CD4-positive, alpha-beta T cell treated with Interleukin-17A for 1 hour (primary cell): ENCODE measurements around the gene SENP1.

Experiments
- DNase-seq: peaks from one replicate; pipeline ENCODE4 v3.0.0-alpha.2; 2020

SENP1 gene

DNA sequence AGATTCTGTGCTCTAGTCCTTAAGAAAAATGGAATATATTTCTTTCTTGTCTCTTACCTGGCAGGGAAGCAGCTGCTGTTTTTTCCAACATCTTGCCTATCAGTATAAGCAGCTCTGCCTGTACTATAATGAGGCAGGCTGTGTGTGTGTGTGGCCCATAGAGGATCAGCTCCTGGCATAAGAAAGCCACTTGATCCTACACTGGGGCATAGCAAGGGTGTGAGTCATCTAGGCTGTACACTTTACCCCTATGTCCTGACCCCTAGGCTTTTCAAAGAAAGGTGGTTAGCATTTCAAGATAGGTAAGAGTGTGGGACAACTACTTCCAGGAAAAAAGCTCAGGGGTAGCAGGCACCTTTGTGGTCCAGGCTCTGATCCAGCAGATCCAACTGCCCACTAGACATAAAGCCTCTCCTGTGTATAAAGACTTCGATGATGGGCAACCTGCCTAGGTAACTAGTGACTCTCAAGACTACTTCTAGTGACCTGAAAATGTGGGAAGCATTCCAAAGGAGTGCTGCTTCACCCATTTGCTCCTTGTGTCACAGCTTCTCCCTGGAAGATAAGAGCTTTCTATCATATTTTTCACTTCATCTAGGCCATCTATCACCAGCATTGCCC, 4.9 kb upstream of the SENP1 start:
- DNase-seq: no peak

DNA sequence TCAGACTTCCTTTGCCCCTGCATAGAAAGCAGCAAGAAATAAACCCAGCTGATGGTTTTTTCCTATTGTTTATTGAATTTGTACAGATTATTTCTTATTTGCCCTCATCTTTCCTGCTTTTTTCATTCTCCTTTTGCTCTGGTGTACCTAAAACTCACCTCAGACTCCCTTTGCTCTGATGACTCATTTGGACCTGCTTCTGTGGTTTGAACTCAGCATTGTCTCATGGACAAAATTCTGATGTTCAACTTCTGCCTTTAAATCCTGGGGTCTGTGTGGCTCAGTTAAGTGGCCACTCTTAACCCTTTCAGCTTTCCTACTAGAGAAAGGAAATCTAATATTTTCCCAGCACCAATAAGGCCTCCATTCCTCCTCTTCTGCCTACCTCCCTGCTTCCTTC, 3.5 kb upstream of the SENP1 start:
- DNase-seq: no peak

DNA sequence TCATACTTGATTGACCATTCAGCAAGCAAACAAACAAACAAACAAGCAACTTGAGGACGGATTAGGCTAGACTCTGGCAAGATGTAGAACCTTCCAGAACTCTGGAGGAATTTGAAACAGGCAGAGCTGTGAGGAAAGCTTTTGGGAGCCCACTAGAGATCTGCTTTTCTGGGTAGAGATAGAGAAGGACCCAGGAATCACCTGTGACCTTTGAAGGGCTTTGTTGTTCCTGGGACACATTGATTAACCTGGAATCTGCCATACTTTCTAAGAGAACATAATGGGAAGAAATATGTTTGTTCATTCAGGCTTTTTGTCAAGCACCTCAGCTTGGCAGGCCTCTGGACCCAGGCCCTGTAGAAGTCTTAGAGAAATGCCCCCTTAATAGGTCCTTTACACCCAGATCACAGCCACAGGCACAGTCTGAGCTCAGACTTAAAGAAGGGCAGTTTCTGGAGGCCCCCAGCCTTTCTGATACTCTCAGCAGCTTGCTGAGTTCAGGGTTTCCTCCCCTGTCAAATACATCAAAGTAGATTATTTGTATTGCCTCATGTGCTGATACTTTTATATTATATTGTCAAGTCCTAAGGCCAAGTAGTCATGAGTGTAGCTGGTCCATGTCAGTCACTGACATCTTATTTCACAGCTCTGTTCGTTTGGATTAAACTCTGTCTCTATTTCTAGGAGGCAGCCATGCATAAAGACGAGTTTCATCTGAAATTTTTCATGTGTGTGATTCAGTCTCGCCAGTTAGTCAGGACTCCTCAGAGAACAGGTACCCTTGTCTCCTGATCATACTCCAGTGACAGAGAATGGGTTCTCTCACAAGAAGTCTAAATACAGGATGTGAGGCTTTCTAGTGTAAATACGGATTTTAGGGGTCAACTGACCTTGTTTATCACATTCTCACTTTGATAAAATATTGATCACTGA, 1.1 kb upstream of the SENP1 start:
- no peak for DNase-seq

DNA sequence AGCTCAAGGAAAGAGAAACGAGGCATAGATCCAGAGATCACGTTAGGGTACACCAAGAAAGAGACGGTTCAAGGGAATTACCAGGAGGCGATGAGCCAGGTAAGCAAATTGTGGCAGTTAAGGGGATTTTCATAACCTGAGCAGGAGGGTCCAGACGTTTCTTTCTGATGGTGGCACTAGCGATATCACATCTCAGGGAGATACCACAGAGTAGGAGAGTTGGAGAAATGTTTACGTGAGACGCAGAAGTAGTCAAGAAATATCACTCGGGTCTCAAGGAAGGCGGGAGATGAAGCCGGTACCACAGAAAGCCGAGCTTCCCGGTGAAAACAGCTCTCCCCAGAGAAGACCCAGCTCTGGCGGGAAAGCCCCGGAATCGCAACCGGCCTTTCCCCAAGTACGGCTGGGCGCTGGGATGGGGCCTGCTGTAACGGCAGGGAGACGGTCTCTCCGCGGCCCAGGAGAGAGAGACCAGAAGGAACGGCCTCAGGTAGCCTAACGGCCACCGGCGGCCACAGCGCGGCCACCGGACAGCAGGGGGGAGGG, 485 bp downstream of the SENP1 start:
- DNase-seq: peak; percentile 72

DNA sequence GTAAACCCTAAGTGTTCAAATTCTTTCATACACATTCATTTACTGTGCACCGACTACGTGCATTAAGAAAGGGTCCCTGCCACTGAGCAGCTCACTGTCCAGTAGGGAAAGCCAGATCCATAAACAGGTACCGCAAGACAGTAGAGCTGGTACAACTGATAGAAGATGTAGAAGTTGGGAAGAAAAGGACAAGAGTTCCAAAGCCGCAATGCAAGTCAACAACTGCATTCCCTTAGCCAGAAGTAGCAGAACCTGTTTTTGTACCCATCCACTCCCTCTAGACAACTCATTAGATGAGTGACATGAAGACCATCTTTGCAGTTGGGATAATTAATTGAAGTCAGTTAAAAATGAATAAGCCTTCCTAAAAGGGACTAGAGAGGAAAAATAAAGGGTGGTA, 1.3 kb downstream of the SENP1 start:
- no peak for DNase-seq

DNA sequence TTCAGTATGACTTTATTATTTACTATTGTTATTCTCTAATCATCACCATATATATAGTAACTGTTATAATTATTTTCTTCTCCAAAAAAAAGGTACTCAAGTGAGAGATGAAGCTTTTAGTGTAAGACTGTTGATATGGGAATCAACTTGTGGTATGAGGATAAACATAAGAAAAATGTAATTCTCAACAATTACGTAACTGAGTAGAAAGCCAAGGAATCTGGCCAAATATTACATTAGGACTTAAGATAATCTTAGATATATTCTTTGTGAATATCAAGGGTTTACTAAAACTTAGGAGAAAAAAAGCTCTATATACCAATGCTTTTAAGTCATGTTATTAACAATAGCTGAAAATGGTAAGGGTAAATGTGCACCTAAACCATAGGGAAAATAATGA, 13.3 kb downstream of the SENP1 start:
- no peak for DNase-seq

DNA sequence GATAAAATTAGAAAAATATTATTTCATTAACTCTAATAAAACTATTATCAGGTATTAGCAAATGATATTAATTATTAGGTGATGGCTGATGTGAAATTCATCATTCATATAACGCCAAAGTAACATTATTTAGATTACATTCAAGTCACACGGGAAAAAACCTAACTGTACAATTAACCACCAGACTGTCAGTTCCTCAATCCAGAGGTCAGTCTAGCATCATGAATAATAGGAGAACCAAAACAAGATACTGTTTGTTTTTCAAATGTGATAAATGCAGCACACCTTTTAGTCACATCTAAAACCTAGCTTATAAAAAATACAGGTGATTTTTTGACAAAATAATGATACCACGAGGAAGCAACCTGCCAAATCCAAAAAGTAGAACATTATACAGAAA, 19.6 kb downstream of the SENP1 start:
- DNase-seq: no peak

DNA sequence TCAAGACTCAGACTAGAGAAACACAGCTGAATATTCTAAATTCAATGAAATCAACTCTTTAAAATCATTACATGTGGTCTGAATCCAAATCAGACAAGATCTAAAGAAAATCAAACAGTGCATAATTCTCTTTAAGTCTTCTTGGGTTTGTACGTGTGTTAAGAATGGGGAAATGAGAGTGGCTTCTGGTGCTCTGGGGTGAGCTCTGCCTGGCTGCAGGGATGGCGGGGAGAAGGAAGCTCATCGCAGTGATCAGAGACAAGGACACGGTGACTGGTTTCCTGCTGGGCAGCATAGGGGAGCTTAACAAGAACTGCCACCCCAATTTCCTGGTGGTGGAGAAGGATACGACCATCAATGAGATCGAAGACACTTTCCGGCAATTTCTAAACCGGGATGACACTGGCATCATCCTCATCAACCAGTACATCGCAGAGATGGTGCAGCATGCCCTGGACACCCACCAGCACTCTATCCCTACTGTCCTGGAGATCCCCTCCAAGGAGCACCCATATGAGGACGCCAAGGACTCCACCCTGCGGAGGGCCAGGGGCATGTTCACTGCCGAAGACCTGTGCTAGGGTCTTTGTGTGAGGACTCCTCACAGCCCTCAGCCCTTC, 20.9 kb downstream of the SENP1 start:
- no peak for DNase-seq

DNA sequence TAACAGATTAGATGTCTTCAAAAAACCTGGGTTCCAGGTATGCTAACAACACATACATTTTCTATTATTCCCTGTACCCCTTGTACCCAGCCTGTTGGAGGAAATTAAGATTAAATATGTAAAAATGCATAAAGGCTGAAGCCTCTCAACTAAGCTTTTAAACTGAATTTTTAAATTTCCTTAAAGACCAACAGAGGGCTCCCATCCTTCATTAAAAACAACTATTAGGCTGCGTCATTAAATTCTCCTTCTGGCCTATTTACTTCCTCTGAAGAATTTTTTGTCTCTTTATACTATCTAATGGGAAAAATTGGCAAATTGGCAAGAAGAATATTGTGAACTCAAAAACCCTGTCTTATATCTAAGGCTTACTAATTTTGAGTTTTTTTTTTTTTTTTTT, 21.8 kb downstream of the SENP1 start:
- no peak for DNase-seq

DNA sequence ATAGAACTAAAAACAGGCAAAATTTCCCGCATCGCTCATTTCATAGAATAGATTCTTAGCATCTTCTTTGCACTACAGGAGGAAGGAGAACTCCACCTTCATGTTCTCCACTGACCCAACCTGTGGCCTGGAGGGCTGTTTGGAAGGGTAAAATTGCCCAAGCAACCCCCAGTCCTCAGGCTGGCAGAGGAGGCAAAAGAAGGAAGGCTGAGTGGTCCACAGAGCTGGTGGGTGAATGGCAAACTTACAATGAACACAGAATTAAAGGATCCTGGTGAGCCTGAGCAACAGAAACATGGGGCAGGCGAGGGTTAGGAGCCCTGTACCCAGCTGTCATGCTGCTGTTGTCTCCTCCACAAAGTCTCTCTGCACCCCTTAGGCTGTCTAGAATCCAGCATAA, 25.1 kb downstream of the SENP1 start:
- DNase-seq: no peak

DNA sequence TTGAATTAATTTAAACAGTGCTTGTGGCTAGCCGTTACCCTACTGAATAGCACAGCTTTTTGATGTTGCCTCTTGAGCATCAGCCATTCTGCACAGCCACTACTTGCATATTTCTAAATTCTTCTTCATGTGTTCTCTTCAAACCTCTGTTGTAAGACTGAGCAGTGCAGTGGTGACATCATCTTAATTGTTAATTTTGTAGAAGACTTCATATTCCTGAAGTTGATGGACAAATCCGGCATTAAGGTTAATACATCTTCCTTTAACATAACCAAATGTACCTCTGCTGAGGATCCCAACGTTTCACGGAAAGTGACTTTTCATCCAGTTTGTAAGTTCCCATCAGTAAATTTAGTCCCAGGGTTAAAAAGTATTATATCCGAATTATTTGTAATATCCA, 25.6 kb downstream of the SENP1 start:
- no peak for DNase-seq

DNA sequence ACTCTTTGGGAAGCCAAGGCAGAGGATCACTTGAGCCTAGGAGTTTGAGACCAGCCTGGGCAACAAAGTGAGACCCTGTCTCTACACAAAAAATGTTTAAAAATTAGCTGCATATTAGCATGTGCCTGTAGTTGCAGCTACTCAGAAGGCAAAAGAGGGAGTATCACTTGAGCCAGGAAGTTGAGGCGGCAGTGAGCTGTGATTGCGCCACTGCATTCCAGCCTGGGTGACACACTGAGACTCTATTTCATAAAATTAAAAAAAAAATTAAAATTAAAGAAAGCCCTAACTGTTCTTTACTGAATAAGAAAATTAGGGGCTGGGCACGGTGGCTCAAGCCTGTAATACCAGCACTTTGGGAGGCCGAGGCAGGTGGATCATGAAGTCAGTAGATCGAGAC, 27.0 kb downstream of the SENP1 start:
- DNase-seq: no peak

DNA sequence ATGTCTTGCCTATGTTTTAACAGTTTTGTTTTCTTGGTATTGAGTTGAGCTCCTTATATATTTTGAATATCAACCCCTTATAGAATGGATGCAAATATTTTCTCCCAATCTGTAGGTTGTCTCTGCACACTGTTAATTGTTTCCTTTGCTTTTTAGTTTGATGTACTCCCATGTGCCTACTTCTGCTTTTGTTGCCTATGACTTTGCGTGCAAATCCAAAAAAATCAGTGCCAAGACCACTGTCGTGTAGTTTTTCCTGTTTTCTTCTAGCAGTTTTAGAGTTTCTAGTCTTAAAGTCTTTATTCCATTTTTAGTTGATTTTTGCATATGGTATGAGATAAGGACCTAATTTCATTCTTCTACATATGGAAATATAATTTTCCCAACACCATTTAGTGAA, 28.8 kb downstream of the SENP1 start:
- DNase-seq: no peak

DNA sequence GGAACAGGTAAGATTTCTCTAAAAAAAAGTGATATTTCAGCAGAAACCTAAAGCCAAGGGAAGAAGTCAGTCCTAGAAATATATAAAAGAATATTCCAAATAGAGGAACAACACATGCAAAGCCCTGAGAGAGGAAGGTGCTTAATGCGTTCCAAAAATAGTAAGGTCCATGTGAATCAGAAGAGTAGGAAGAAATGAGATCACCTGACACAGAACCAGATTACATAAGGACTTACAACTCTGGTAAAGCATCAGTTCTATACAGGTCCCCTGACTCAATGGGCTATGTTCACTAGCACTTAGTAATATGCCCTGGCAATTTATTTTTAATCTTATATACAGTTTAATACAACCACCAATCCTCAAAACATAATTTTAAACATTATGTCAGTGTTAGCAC, 30.0 kb downstream of the SENP1 start:
- DNase-seq: no peak

DNA sequence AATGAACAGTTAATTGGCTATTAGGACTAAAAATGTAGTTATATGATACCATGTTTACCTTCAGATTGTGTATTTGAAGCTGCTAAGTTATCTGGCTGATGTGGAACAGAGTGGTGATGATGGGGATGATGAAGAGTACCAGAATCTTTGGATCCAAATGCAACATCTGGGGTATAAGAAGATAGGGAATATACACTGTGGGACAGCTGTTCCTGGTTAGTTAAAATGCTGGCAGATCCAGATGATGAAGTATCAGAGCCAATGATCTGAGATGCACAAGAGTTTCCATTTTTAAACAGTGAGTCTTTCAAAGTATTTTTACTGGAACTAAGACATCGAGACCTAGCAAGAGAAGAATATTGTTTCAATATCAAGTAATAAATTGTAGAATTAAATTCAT, 31.6 kb downstream of the SENP1 start:
- DNase-seq: no peak

DNA sequence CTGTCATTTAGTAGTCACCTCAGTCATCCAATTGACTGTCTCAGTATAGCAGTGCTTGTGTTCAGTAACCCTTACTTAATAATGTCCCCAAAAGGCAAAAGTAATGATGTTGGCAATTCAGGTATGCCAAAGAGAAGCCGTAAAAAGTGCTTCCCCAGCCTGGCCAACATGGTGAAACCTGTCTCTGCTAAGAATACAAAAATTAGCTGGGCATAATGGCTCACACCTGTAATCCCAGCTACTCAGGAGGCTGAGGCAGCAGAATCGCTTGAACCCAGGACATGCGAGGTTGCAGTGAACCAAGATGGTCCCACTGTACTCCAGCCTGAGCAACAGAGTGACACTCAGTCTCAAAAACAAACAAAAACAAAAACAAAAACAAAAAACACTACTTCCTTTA, 33.6 kb downstream of the SENP1 start:
- no peak for DNase-seq

DNA sequence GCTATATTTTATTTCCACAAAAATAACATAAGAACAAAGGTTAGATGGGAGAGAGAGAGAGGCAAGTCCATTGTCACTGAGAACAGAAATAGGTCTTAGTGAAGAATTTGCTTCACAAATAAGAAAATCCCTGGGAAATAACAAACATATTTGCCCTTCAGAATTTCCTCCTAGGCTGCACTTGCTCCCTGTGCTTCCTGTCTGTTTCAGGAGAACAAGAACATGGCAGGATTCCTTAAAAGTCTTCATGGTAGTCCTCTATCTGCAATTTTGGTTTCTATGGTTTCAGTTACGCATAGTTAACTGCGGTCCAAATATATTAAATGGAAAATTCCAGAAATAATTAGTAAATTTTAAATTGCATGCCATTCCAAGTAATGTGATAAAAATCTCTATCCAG, 34.1 kb downstream of the SENP1 start:
- no peak for DNase-seq

DNA sequence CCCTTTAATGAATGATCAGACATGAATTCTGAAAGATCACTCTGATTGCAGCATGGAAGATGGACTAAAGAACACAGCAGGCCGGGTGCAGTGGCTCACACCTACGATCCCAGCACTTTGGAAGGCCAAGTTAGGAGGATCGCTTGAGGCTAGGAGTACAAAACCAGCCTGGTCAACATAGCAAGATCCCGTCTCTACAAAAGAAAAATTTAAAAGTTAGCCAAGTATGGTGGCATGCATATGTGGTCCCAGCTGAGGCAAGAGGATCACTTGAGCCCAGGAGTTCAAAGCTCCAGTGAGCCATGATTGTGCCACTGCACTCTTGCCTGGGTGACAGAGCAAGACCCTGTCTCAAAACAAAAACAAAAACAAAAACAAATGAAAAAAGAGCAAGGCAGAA, 35.1 kb downstream of the SENP1 start:
- DNase-seq: no peak

DNA sequence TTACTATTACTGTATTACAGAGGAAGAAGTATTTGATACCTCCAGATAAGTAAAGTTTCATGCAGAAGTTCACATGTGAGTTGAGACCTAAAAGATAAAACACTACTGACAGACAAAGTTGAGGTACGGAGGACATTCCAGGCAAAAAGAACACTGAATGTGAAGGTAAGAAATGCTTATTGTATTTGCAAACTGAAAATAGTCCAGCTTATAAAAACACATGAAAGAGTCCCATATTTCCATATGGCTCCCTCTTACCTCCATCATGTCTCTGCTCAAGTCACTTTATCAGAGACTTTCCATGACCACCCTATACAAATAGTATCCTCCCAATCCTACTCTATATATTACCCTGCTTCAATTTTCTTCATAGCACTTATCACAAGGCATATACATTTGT, 35.8 kb downstream of the SENP1 start:
- no peak for DNase-seq

DNA sequence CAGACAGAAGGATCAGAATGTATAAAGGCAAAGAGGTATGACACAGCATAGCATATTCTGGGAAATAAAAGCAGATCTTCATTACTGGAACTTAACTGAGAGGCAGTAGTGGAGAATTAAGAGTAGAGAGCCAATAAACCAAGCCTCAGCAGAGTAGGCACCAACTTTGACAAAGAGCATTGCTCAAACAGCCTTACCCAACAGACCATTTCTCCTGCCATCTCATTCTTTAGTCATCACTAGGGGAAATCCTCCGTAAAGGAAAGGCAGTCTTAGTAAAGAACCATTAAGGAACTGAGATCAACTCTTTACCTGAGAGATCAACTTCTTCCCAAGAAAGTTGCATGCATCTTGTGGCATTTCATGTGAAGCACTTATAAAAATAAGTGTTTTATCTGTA, 36.6 kb downstream of the SENP1 start:
- no peak for DNase-seq

DNA sequence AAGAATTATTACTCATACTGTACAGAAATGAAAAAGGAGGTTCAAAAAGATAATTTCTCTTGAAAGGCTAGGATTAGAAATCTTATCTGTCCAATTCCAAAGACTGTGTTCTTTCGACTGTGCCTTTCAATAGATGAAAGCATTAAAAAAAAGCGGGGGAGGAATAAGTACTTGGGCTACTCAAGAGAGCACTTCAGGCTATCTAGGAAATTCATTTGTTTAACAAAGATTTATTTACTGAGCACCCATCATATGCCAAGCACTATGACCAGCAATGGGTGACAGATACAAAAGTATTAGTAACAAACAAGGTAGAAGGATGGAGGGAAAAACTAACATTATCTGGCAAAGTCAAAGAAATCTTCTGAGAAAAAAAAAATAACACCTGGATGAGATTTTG, 37.4 kb downstream of the SENP1 start:
- no peak for DNase-seq

DNA sequence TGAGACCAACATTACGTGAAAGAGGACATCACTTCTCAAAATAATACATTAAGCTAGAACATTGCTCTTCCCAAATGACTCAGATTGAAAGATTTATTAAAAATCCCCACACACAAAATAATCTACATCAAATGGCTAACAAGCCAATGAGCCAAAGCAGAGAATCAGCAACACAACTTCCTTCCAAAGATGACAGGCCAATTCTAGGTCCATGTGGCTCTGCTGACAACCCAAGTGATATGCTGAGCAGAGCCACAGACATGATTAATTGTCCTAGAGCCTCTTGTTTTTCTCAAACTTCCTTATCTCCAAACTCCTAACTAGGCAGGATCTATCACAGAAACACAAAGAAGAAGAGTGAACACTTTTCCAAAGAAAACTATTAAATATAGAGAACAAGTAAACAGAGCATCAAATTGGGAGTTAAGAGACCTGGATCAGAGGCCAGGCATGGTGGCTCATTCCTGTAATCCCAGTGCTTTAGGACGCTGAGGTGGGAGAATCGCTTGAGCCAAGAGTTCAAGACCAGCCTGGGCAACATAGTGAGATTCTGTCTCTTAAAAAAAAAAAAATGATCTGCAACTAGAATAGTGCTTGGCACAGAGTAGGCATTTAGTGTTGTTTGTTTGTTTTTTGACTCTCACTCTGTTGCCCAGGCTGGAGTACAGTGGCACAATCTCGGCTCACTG, 38.5 kb downstream of the SENP1 start:
- DNase-seq: no peak

DNA sequence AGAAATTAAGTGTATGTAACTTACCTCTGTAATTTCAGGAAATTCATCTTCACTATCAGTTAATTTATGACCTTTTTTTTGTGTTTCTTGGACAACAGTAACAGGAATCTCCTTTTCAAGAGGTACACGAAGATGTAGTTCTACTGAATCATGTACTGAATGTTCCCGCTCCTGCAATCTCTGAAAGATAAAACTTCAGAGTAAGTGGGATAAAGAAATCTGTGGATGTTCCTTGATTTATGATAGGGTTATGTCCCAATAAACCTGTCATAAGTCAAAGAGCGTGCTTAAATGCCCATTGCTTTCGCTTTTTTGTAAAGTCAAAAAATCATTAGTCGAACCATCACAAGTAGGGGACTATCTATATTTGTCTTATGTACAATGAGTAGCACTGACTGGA, 40.8 kb downstream of the SENP1 start:
- no peak for DNase-seq
